Natural killer cell treated with Interleukin-12 subunit alpha and Interleukin-12 subunit beta and Interleukin-15 and Interleukin-18, amount 100 ng/mL, for 72 hours (primary cell): ENCODE data around the gene KCNJ16. TPM values are rescaled to one million over a fixed set of nuclear protein-coding genes. Genes with fewer than 3 reads are reported as not detected.

Experiments used
- ATAC-seq, 2 donors: fragments of 150-1000 bp; cut with Tn5 transposase in 1 of 2; sonication (Bioruptor Pico), chemical (Tn5 transposase) in 1 of 2; 2 replicates each; pipeline ENCODE4 v1.10.0; 2021
- DNase-seq: peaks from one replicate; pipeline ENCODE4 v3.0.0; 2022; ENCODE audit warnings: low spot score
- H3K27ac Mint-ChIP-seq, 2 donors: 1 replicate in 1 of 2; 2 replicates in 1 of 2; pipeline ENCODE4 v1.8.0; 2022; ENCODE audit warnings: mixed read lengths in 2 of 2, mild to moderate bottlenecking in 1 of 2, moderate library complexity in 1 of 2
- H3K27me3 Mint-ChIP-seq, 2 donors: 1 replicate in 1 of 2; 2 replicates in 1 of 2; pipeline ENCODE4 v1.8.0; 2022; ENCODE audit warnings: mixed read lengths in 2 of 2
- H3K36me3 Mint-ChIP-seq: one replicate; pipeline ENCODE4 v1.8.0; 2022; ENCODE audit warnings: mixed read lengths
- H3K4me1 Mint-ChIP-seq, 2 donors: 1 replicate in 1 of 2; 2 replicates in 1 of 2; pipeline ENCODE4 v1.8.0; 2022; ENCODE audit warnings: low read depth in 2 of 2, mixed read lengths in 2 of 2, mild to moderate bottlenecking in 1 of 2
- H3K4me3 Mint-ChIP-seq: one replicate; pipeline ENCODE4 v1.8.0; 2022; ENCODE audit warnings: mixed read lengths
- H3K9me3 Mint-ChIP-seq: 2 replicates; pipeline ENCODE4 v1.8.0; 2022; ENCODE audit warnings: mixed read lengths
- total RNA-seq, 2 donors: library from RNA; stranded (reverse); gene quantifications; one replicate each; pipeline ENCODE4 v1.2.3, GENCODE V29; 2022

KCNJ16 gene
- total RNA-seq, 2 donors from 2014 or later = not detected

GRCh38 chr17:70114405-70114804, 39.4 kb downstream of the KCNJ16 start:
- DNase-seq (no peak), ATAC-seq (no peak)
- Mint-ChIP-seq H3K4me3 (no peak overlapping the region), H3K9me3 (no peaks in the 10 kb centered on the region), H3K27me3 (no peaks in the 10 kb centered on the region), H3K27ac (no peak overlapping the region), H3K36me3 (no peaks in the 10 kb centered on the region), H3K4me1 (no peaks in the 10 kb centered on the region)

GRCh38 chr17:70115126-70115525, 40.1 kb downstream of the KCNJ16 start:
- ATAC-seq (no peak), DNase-seq (no peak)
- no peaks in the 10 kb centered on the region for H3K4me1 Mint-ChIP-seq
- H3K27me3 Mint-ChIP-seq = peaks cover 0 to 4% of the 10 kb centered on the region in 2 donors
- no peaks in the 10 kb centered on the region for H3K9me3 Mint-ChIP-seq
- peaks cover 4% of the 10 kb centered on the region for H3K36me3 Mint-ChIP-seq
- no peak overlapping the region for H3K4me3 Mint-ChIP-seq
- no peak overlapping the region for H3K27ac Mint-ChIP-seq

DNA sequence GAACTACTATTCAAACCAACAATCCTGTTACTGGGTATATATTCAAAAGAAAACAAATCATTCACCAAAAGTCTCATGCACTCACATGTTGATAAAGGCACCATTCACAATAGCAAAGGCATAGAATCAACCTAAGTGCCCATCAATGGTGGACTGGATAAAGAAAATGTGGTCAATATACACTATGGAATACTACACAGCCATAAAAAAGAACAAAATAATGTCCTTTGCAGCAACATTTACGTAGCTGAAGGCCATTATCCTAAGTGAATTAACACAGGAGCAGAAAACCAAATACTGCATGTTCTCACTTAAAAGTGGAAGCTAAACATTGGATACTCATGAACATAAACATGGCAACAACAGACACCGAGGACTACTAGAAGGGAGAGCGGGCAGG, 41.9 kb downstream of the KCNJ16 start:
- ATAC-seq (no peak), DNase-seq (no peak)
- Mint-ChIP-seq H3K4me1 (no peaks in the 10 kb centered on the region), H3K36me3 (peaks cover 4% of the 10 kb centered on the region), H3K27ac (no peak overlapping the region), H3K27me3 (peaks cover 0 to 7% of the 10 kb centered on the region in 2 donors), H3K4me3 (no peak overlapping the region), H3K9me3 (no peaks in the 10 kb centered on the region)

GRCh38 chr17:70119545-70119944, 44.5 kb downstream of the KCNJ16 start:
- H3K4me1 Mint-ChIP-seq = no peaks in the 10 kb centered on the region
- peaks cover 4% of the 10 kb centered on the region for H3K36me3 Mint-ChIP-seq
- peaks cover 0 to 7% of the 10 kb centered on the region in 2 donors for H3K27me3 Mint-ChIP-seq
- no peak overlapping the region for H3K27ac Mint-ChIP-seq
- ATAC-seq (no peak), DNase-seq (no peak)
- H3K4me3 Mint-ChIP-seq = no peak overlapping the region
- no peaks in the 10 kb centered on the region for H3K9me3 Mint-ChIP-seq

- Mint-ChIP-seq H3K9me3 (no peaks in the 10 kb centered on the region), H3K4me1 (no peaks in the 10 kb centered on the region), H3K27ac (no peak overlapping the region), H3K4me3 (no peak overlapping the region), H3K27me3 (peaks cover 0 to 7% of the 10 kb centered on the region in 2 donors), H3K36me3 (peaks cover 4% of the 10 kb centered on the region)
- DNase-seq (no peak), ATAC-seq (no peak)
Measured at GRCh38 chr17:70119983-70120382, 45.0 kb downstream of the KCNJ16 start.

DNA sequence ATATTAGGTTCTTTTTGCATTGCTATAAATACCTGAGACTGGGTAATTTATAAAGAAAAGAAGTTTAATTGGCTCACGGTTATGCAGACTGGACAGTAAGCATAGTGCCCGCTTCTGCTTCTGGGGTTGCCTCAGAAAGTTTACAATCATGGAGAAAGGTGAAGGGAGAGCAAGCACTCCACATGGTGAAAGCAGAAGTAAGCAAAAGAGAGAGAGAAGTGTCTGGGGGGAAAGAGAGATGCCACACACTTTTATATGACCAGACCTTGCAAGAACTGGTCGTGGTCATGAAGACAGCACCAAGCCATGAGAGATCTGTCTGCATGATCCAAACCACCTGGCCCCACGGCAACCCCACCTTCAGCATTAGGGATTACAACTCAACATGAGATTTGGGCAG, 45.4 kb downstream of the KCNJ16 start:
- Mint-ChIP-seq H3K4me3 (no peak overlapping the region), H3K9me3 (no peaks in the 10 kb centered on the region), H3K27ac (no peak overlapping the region), H3K36me3 (peaks cover 4% of the 10 kb centered on the region), H3K27me3 (peaks cover 0 to 7% of the 10 kb centered on the region in 2 donors), H3K4me1 (no peaks in the 10 kb centered on the region)
- DNase-seq = no peak
- ATAC-seq = no peak

DNA sequence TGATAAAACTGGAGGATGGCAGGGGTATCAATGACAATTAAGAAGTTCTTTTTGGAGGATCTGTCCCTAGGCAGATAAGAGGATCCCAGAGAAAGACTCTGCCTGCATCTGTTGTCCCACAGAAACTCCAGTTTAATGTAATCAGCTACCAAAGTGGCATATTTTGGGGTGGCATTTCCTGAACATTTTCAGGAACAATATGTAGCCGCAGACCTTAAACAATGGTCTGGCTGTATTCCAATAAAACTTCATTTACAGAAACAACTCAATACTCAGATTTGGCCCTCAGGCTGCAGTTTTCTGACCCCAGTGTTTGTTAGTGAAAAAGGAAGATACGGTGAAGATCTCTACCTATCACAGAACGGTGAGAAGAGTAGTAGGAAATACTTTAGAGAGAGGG, 46.1 kb downstream of the KCNJ16 start:
- DNase-seq = no peak
- Mint-ChIP-seq H3K9me3 (no peaks in the 10 kb centered on the region), H3K4me1 (no peaks in the 10 kb centered on the region)

GRCh38 chr17:70123193-70123592, 48.2 kb downstream of the KCNJ16 start:
- DNase-seq (no peak), ATAC-seq (no peak)
- H3K4me3 Mint-ChIP-seq = no peak overlapping the region
- no peaks in the 10 kb centered on the region for H3K9me3 Mint-ChIP-seq
- H3K27me3 Mint-ChIP-seq = peaks cover 0 to 7% of the 10 kb centered on the region in 2 donors
- no peaks in the 10 kb centered on the region for H3K4me1 Mint-ChIP-seq
- no peak overlapping the region for H3K27ac Mint-ChIP-seq
- H3K36me3 Mint-ChIP-seq = peaks cover 4% of the 10 kb centered on the region

More for the DNA sequence above, 46.1 kb downstream of the KCNJ16 start:
- Mint-ChIP-seq H3K27ac (no peak overlapping the region), H3K27me3 (peaks cover 0 to 7% of the 10 kb centered on the region in 2 donors), H3K36me3 (peaks cover 4% of the 10 kb centered on the region), H3K4me3 (no peak overlapping the region)
- no peak for ATAC-seq

- Mint-ChIP-seq H3K27ac (no peak overlapping the region), H3K4me1 (no peaks in the 10 kb centered on the region), H3K27me3 (peaks cover 0 to 7% of the 10 kb centered on the region in 2 donors), H3K9me3 (no peaks in the 10 kb centered on the region), H3K36me3 (peaks cover 4% of the 10 kb centered on the region), H3K4me3 (no peak overlapping the region)
- ATAC-seq = no peak
- no peak for DNase-seq
Measured at GRCh38 chr17:70124723-70125122, 49.7 kb downstream of the KCNJ16 start.

DNA sequence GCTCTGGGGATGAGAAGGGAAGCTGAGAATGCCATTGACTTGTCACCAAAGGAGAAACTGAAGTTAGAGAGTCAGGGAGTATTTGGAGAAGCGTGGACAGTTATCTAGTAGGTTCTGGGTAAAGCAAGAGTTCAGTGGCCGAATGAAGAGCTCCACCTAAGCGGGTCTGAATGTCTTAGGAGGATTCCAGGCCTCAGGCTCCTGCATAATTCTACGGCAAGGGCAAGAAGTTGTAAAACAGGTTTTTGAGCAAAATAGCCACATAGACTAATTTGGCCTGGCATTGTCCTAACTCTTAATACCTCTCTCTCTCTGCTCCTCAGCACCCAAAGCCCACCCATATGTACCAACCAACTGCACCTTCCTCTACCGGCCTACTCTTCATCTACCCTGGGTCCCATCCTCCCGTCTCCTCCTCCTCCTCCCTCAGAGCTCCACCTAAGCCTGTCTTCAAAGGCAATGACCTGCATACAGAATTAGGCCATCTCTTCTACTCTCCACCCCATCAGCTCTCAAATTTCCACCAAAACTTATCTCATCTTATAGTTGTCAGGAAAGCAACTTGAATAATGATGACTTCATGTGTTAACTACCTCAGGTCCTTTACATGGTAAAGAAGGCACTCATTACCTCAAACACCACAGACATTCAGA, 52.3 kb downstream of the KCNJ16 start:
- Mint-ChIP-seq H3K27me3 (peaks cover 0 to 5% of the 10 kb centered on the region in 2 donors), H3K9me3 (no peaks in the 10 kb centered on the region), H3K4me3 (no peak overlapping the region), H3K36me3 (no peaks in the 10 kb centered on the region), H3K4me1 (no peaks in the 10 kb centered on the region), H3K27ac (no peak overlapping the region)
- ATAC-seq = no peak
- no peak for DNase-seq

DNA sequence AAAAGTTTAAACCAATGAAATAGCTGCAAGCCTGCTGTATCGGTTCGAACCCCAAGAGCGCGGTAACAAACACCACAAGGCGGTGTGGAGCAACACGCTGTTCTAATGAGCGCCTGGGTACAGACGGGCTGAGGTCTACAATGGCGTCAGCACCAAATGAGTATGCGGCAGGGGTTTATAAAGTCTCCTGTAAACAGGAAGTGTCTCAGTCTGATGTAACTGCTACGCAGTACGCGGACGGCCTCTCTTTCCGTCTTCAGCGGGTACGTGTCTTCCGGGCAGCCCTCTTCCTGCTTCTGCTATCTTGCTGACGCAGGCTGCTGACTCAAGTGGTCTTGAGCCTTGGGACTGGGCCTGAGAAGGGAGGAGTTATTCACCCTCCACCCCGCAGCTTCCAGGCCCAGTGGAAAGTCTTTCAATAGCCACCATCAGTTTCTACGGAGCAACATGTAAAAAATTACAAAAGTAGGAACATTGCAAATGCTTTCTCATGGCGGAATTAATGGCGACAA, 53.8 kb downstream of the KCNJ16 start:
- DNase-seq (no peak), ATAC-seq (no peak)
- no peaks in the 10 kb centered on the region for H3K4me1 Mint-ChIP-seq
- H3K27ac Mint-ChIP-seq = no peak overlapping the region
- no peaks in the 10 kb centered on the region for H3K36me3 Mint-ChIP-seq
- no peaks in the 10 kb centered on the region for H3K9me3 Mint-ChIP-seq
- peaks cover 0 to 5% of the 10 kb centered on the region in 2 donors for H3K27me3 Mint-ChIP-seq
- H3K4me3 Mint-ChIP-seq = no peak overlapping the region

GRCh38 chr17:70130289-70130688, 55.3 kb downstream of the KCNJ16 start:
- ATAC-seq = no peak

DNA sequence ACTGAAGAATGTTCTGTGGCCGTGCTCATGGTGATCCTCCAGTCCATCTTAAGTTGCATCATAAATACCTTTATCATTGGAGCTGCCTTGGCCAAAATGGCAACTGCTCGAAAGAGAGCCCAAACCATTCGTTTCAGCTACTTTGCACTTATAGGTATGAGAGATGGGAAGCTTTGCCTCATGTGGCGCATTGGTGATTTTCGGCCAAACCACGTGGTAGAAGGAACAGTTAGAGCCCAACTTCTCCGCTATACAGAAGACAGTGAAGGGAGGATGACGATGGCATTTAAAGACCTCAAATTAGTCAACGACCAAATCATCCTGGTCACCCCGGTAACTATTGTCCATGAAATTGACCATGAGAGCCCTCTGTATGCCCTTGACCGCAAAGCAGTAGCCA, 57.5 kb downstream of the KCNJ16 start:
- Mint-ChIP-seq H3K27me3 (peaks cover 0 to 10% of the 10 kb centered on the region in 2 donors), H3K36me3 (no peaks in the 10 kb centered on the region), H3K27ac (no peak overlapping the region), H3K9me3 (no peaks in the 10 kb centered on the region), H3K4me3 (no peak overlapping the region), H3K4me1 (peaks cover 3 to 7% of the 10 kb centered on the region in 2 donors)
- ATAC-seq = no peak
- DNase-seq = no peak

More at GRCh38 chr17:70130289-70130688, 55.3 kb downstream of the KCNJ16 start:
- no peaks in the 10 kb centered on the region for H3K4me1 Mint-ChIP-seq
- no peaks in the 10 kb centered on the region for H3K36me3 Mint-ChIP-seq
- H3K4me3 Mint-ChIP-seq = no peak overlapping the region
- H3K9me3 Mint-ChIP-seq = no peaks in the 10 kb centered on the region
- peaks cover 0 to 10% of the 10 kb centered on the region in 2 donors for H3K27me3 Mint-ChIP-seq
- H3K27ac Mint-ChIP-seq = no peak overlapping the region
- no peak for DNase-seq

- no peak for DNase-seq
- Mint-ChIP-seq H3K4me1 (peaks cover 4 to 8% of the 10 kb centered on the region in 2 donors), H3K9me3 (no peaks in the 10 kb centered on the region), H3K4me3 (no peak overlapping the region), H3K27ac (no peak overlapping the region), H3K27me3 (peaks cover 0 to 10% of the 10 kb centered on the region in 2 donors), H3K36me3 (no peaks in the 10 kb centered on the region)
- ATAC-seq = no peak
Measured at GRCh38 chr17:70134042-70134441, 59.0 kb downstream of the KCNJ16 start.

DNA sequence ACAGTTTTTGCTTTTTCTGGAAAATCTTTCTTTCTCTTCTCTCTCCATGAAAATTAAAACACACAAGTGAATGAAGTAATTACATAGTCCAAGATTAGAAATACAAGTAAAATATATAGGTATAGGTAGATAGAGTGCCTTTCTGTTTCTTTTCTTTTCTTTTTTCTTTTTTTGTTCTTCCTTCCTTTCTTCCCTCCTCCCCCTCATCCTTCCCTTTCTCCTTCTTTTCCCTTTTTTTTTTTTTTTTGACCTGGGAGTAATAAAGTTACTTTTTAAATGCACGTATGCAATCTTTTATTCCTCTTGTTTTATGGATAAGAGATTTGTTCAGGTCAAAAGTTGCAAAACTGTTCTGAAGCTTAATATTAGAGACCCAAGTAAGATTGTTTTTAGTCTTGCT, 59.8 kb downstream of the KCNJ16 start:
- H3K36me3 Mint-ChIP-seq = no peaks in the 10 kb centered on the region
- DNase-seq = no peak
- no peak overlapping the region for H3K27ac Mint-ChIP-seq
- H3K9me3 Mint-ChIP-seq = no peaks in the 10 kb centered on the region
- no peak for ATAC-seq
- H3K4me1 Mint-ChIP-seq = peaks cover 4 to 8% of the 10 kb centered on the region in 2 donors
- H3K4me3 Mint-ChIP-seq = no peak overlapping the region
- H3K27me3 Mint-ChIP-seq = peaks cover 0 to 10% of the 10 kb centered on the region in 2 donors
